Measurements from ENCODE around the gene WBP2. TPM values are rescaled to one million over a fixed set of nuclear protein-coding genes. Genes with fewer than 3 reads are reported as not detected.

Gene WBP2
- total and polyA plus RNA-seq, 2 of the 13 experiments (the other 11 are each of a cell fraction or from before 2014, with no cell fraction given) = 29.2 to 29.5 TPM

- TF ChIP-seq ZNF646 (CRISPR knock-in tag; IDR thresholded peaks at IDR 0.05) (no peak), REL (CRISPR knock-in tag; conservative IDR thresholded peaks at IDR 0.05) (peak; percentile 61; the same call in 1 of the 2 replicates), ZIK1 (CRISPR knock-in tag; IDR thresholded peaks at IDR 0.05; ENCODE audit: borderline replicate concordance, low read depth) (peak; percentile 74; the same call in 1 of the 2 replicates), SMARCC2 (IDR thresholded peaks at IDR 0.05) (no peak), NFIB (CRISPR knock-in tag; IDR thresholded peaks at IDR 0.05; ENCODE audit: borderline replicate concordance) (no peak), ZNF790 (CRISPR knock-in tag; IDR thresholded peaks at IDR 0.05; ENCODE audit: borderline replicate concordance) (no peak; the same call in 1 of the 2 replicates), RFXANK (CRISPR knock-in tag; IDR thresholded peaks at IDR 0.05) (no peak; the same call in 1 of the 2 replicates), NFE2 (CRISPR knock-in tag; IDR thresholded peaks at IDR 0.05) (no peak), GTF2F1 (IDR thresholded peaks at IDR 0.05; ENCODE audit: low read length) (0 out of 2 replicates have a peak, but pooled peaks have one; percentile 40), GLMP (CRISPR knock-in tag; IDR thresholded peaks at IDR 0.05; ENCODE audit: borderline replicate concordance) (no peak), MED13 (CRISPR knock-in tag; IDR thresholded peaks at IDR 0.05) (peak; percentile 62; the same call in 1 of the 2 replicates), RXRB (CRISPR knock-in tag; IDR thresholded peaks at IDR 0.05; ENCODE audit: borderline replicate concordance) (no peak), KLF9 (CRISPR knock-in tag; IDR thresholded peaks at IDR 0.05; ENCODE audit: low read depth) (0 out of 2 replicates have a peak, but pooled peaks have one; percentile 7), CBX1 (IDR thresholded peaks at IDR 0.05; ENCODE audit: low read depth) (no peak), POLR2A (IDR thresholded peaks at IDR 0.05; ENCODE audit: insufficient read depth in 1 of 2, low read depth in 2 of 2, low read length in 2 of 2) (no peak; a peak in 1 of 4 replicates), RAD51 (IDR thresholded peaks at IDR 0.05; ENCODE audit: borderline replicate concordance) (no peak), DBP (CRISPR knock-in tag; IDR thresholded peaks at IDR 0.05; ENCODE audit: not compliant biosample characterization) (peak; percentile 57), ZNF800 (CRISPR knock-in tag; IDR thresholded peaks at IDR 0.05) (peak; percentile 95), ZNF607 (CRISPR knock-in tag; IDR thresholded peaks at IDR 0.05; ENCODE audit: borderline replicate concordance) (no peak)
Observed at GRCh38 chr17:75877752-75878173, 22.6 kb upstream of the WBP2 start (continued).

Measured in HepG2 (cell line).